T-helper 1 cell treated with Interleukin-12 subunit alpha and Interleukin-12 subunit beta and Interleukin-4 antibody, amounts not matched to agents 30 ng/mL and 1 ng/mL, for 36 hours (primary cell): ENCODE measurements around the gene TFEB. TPM values are rescaled to one million over a fixed set of nuclear protein-coding genes. Genes with fewer than 3 reads are reported as not detected.

ENCODE experiments used
- intact Hi-C: fragments of 100-400 bp; cut with micrococcal nuclease; formaldehyde crosslinking; loops from one replicate; pipeline ENCODE4 v1.15.1; 2024
- total RNA-seq: library from RNA; stranded (reverse); gene quantifications from 2 replicates; pipeline ENCODE4 v1.2.3, GENCODE V29; 2022

Gene TFEB
- total RNA-seq, 1 donor from 2014 or later, result 22.1 TPM

DNA sequence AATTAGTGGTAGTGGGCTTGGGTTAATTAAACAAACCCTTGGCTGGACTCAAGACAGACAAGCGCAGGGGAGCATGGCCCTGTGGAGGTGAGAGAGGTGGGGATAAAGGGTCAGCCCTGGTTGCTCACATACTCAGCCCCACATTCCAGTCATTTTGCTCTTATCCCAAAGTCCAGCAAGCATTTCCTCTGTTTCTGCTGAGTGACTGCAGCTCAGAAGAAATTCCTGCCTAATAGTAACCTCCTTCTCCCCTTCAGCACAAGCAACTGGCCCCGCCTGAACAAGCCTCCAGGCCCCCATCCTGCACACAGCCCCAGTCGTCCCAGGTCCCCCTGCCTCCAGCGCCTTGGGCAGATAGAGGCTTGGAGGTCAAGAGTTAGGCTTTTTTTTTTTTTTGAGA, 3.6 kb upstream of the TFEB start:
- intact Hi-C loops, result loop anchor here (10.0 kb wide), 1 partner anchor 716 kb away; the partner anchor contains the start of gene TRERF1

DNA sequence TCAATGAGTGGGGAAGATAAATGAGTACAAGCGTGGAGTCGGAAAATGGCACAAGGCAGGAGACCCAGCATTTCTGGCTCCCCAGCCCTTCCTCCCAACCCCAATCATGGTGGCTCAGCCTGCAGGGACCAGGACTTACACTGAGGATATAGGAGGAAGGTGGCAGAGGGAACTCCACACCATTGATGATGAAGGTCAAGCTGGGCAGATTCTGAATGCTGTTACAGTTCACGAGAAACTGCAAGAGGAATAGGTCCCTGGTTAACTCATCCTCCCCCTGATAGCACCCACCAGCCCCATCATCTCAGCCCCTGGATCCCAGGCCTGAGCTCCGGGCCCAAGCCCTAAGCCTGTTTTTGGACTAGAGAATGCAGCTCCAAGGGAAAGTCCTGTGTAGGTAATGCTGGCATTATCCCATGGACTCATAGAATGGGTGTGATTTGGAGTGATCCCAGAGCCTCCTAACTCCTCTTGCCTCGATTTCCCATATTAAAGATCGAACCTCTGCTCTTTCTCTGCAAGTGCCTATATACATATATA, 2.3 kb upstream of the TFEB start:
- intact Hi-C loops, result loop anchor here (10.0 kb wide), 1 partner anchor 717 kb away; the partner anchor contains the start of gene TRERF1

DNA sequence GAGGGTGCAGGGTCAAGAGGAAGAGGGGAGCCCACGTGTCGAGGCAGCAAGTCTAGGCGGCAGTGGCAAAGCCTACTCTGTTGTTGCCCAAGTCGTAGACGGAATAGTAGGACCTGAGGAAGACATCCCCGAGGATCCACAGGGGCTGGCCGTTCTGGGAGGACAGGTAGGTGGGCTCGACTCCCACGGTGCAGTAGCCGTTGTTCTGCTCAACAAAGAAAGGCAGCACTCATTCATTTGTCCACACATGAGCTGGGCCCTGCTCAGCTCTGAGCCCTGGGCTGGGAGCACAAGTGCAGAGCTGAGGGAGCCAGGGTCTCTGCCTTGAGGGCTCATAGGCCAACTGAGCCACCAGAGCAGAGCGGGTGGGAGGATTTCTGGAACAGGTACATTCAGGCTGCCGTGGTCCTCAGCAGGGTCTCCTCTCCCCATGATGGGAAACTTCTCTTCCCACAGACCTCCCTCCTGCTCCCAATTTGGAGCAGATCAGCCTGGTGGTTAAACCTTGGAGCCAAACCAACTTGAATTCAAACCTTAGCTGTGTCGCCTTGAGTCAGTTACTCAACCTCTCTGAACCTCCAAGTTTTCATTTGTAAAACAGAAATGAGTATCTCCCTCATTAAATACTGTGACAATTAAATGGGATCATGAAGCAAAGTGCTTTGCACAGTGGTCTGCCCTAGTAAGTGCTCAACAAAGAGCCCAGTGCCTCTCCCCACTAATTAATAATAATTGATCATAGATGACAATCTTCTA, 1.6 kb upstream of the TFEB start:
- intact Hi-C loops, result loop anchor here (10.0 kb wide), 1 partner anchor 718 kb away; the partner anchor contains the start of gene TRERF1

DNA sequence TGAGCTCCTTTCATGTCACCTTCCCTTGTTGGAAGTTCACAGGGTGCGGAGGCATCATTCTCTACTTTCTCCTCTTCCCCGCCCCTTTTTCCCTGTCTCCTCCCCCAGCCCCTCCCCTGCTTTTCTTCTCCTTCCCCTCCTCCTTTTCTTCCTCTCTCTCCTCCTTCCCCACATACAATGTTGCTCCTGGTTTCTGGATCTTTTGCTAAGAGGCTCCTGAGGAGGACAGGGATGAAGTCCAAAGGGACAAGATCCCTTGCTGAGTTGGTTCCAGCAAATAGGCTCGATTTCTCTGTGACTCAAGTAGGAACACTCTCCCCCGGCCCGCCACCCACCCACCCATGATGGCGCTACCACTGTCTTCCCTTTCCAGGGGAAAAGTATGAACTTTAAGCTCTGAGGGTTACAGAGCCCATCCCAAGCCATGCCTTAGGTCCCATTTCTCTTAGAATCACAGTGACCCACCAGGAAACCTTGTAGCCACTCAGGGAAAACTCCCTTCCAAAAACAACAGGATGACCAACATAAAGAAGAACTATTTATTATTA, 852 bp upstream of the TFEB start:
- intact Hi-C loops, result loop anchor here (10.0 kb wide), 1 partner anchor 719 kb away; the partner anchor contains the start of gene TRERF1

DNA sequence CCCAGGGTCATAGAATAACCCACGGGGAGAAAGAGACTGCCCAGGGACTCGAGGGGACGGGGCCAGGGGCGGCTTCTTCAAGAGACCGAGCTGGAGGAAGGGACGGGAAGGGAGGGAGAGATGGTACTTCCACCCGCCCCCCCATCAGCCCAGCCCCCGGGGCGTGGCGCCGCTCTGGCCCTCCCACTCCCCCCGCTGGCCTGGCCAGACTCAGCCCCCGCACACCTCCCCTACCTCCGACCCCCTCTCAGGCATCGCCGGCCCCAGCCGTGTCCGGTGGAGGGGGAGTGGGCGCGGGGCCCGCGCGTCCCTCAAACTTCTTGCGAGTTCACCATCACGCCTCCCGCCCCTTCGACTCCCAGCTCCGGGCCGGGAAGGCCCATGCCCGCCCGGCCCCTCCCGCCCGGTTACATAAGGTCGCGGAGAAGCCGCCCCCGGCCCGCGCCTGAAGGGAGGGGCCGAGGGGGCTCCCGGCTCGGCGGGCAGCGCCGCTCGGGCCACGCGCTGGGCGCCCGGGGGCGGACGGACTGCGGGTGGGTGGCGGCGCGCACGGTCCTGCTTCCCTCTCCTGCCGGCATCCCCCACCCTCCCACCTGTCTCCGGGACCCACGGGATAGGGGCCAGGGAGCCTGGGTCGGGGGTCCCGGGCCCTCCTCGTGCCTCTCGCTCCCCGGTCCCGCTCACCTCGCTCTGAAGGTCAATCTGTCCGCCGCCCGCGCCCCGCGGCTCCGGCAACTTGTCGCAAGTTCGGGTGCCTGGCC, 562 bp downstream of the TFEB start:
- intact Hi-C loops, result loop anchor here (1.0 to 10.0 kb wide), 17 partner anchors 28 to 1324 kb away; partner anchors contain the start of genes BYSL, CCND3, FOXP4 and KLC4

DNA sequence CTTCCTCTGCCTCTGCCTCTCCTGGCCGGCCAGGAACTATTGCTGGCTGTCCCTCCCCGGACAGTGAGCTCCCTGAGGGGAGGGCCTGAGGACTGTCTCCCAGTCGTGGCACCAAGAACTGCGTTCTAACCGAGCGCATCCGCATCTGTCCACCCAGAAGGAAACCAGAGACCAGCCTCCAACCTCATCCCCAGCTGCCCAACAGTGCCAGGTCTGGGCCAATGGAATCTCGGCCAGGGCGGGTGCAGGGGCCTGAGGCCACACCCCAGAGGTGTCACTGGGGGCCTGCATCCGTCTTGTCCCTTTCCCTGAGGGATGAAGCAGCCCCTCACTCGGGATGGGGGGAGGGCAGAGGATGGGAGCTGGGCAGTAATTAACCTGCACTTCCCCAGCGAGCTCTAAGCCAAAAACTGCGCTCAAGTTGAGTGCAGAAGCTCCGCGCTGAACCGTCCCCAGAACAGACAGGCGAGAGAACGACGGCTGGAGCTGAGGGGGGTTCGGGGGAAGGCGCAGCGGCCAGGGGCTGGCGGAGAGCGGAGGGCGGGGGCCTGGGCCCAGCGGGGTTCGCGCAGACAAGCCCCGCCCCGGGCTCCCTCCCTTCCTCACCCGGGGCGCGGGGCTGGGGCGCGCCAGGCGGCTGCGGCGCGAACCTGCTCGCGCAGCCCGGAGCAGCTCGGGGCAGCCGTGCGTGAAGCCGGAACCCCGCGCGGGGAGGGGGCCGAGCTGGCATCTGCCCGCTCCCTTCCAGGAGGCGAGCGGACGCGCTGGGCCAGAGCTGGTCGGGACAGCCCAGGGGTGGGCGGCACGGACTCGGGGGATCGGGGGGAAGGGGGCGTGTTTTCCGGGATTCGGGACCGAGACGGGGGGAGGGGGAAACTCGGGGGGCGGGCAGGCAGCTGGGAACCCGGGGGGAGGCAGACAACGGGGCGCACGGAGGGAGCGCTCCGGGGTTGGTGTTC, 1.4 kb downstream of the TFEB start:
- intact Hi-C loops, result loop anchor here (2.0 to 10.0 kb wide), 3 partner anchors 202 to 721 kb away; partner anchors contain the start of genes CCND3 and TRERF1

DNA sequence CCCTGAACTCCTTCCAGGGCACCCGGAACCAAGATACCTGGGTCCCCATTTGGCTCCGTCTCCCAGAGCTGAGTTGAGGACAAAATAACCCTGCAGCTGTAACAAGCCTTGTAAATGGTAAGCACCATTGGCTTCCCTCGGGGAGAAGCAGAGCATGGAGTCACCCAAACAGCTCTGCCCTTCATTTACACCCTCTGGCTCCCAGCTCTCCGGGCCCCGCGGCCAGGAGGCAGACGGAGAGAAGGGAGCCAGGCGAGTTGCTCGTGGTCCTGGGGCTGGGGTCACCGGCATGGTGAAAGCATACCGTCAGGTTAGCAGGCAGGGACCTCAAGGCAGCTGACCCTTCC, 2.1 kb downstream of the TFEB start:
- intact Hi-C loops, result loop anchor here (5.0 to 10.0 kb wide), 2 partner anchors 201 to 721 kb away; partner anchors contain the start of gene TRERF1

DNA sequence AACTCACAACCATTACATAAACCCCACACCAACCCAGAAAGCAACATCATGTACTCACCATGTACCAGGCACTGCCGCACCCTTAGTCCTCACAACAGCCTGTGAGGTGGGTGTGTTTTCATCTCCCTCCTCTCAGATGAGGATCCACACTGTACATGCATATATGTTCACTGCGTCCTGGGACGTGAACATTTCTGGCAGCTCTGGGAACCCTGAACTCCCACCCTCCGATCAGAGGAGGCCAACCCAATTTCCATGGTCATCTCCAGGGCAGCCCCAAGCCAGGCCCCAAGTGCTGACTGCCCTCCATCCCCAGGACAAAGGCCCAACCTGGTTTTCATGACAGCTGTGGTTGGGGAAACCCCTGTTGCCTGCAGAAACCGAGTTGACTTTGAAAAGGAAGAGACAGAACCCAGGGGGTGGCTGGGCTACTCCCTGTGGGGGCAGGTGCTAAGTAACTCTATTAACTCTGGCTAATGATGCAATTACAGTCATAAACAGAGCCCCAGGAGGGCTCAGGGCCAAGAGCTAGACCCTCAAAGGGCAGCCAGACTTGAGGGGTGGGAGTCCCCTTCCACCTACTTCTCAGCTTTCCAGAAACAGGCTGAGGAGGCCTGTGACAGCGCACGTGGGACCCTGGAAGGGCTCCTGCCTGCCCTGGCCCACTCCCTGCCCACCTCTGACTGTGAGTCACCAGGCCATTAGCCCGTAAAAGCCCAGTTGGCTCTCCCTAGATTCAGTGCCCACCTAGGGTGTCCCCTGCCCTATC, 2.6 kb downstream of the TFEB start:
- intact Hi-C loops, result loop anchor here (5.0 to 10.0 kb wide), 2 partner anchors 200 to 722 kb away; partner anchors contain the start of gene TRERF1

DNA sequence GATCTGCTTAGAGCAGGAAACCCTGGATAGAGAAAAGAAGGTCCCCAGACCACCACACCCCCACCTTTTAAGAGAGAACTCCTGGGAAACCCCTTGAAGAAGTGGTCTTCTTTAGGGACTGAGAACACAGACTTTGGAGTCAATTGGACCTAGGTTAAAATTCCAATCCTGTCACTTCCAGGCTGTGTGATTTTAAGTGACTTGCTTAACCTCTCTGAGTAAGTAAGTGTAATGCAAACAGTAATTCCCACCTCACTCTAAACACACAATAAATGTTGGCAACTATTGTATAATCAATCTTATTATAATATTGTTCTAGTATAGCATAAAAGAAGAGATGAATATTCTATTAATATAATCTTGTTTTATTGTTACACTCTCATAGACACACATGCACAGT, 3.3 kb downstream of the TFEB start:
- intact Hi-C loops, result loop anchor here (5.0 to 10.0 kb wide), 2 partner anchors 200 to 723 kb away; partner anchors contain the start of gene TRERF1

DNA sequence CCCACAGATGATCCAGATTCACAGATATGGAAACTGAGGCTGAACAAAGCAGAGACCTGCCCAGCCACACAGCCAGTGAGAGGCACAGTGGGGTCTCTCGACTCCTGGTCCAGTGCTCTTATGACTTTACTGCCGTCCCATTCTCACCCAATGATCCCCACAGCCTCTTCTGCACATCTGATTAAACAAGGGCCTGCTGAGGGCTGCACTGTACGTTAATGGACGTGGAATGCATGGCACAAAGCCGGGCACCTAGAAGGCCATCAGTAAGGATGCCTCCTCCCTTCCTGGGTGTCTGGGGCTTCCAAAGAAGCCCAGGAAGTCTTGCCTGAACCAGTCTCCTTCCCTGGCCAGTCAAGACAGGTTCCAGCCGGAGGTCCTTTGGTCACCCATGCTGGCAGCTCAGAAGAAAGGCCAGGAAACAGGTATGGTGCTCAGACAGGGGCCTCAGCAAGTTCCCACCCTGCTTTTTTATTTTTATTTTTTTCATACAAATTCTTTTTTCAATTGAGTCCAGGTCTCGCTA, 3.8 kb downstream of the TFEB start:
- intact Hi-C loops, result loop anchor here (5.0 to 10.0 kb wide), 2 partner anchors 199 to 723 kb away; partner anchors contain the start of gene TRERF1

DNA sequence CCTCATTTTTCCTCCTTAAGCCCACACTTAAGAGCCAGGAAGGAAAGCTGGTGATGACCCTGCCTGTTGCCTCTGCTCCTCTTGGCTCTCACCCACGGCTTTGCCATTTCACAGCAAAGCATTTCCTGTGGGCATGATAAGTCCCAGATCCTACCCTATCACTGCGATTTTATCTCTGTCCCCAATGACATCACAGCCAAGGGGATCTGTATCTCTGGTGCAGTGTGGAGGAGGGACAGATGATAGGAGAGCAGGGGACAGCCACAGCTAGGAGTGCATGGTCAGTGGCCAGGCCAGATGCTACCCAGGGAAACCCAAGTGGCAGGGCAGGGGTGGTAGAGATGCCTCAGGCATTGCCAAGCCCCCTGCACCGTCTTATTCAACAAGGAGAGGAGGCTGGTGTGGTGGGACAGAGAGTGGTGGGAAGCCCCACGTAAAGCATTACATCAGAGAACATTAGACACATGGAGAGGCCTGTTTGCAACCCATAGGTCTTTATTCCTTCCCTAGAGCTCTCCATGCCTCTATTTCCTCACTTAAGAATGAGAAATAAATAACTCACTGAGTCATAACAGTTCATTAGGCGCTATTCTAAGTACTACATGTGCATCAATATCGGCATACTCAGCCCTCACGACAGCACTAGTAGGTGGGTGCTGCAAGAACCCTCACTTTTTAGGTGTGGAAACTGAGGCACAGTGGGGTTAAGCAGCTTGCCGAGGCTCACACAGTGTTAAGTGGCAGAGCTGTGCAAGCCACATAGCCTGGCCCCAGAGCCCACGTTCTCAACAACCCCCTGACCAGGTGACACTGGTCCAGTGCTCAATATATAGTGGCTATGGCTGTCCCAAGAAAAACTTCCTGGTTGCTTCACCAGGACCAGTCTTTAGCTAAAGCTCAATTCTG, 4.6 kb downstream of the TFEB start:
- intact Hi-C loops, result loop anchor here (5.0 to 10.0 kb wide), 2 partner anchors 198 to 724 kb away; partner anchors contain the start of gene TRERF1

DNA sequence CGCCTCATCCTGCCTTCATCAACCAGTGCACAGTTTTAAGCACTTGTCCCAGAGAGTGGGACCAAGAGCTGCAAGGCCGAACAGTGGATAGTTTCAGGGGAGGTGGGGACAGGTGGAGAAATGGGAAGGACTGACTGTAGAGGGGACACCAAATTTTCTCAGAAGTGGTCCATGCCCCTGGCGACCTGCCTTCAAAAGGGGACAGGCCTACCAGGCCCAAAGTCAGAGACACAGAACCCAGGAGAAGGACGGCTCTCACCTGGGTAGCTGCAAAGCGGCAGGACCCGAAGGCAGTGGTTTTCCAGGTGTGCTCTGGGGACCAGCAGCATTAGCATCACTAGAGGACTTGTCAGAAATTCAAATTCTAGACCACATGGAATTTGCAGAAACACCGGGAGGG, 5.8 kb downstream of the TFEB start:
- intact Hi-C loops, result loop anchor here (5.0 to 10.0 kb wide), 2 partner anchors 197 to 725 kb away; partner anchors contain the start of gene TRERF1

DNA sequence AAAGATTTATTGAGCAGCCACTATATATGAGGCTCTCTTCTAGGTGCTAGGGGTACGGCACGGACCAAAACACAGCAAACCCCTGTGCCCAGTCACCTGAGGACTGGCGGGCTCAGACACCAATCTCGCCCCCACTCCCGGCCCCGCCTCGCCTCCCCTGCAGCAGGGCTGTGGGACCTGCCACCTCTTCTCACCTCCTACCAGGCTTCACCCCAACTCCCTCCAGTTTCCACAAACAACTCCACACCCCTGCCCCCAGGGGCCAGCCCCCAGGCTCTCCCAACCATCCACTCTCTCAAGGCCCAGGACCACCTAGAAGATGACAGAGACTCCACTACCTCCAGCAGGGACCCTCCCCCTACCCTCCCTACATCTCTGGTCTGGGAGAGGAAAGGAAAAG, 6.5 kb downstream of the TFEB start:
- intact Hi-C loops, result no loop called here

DNA sequence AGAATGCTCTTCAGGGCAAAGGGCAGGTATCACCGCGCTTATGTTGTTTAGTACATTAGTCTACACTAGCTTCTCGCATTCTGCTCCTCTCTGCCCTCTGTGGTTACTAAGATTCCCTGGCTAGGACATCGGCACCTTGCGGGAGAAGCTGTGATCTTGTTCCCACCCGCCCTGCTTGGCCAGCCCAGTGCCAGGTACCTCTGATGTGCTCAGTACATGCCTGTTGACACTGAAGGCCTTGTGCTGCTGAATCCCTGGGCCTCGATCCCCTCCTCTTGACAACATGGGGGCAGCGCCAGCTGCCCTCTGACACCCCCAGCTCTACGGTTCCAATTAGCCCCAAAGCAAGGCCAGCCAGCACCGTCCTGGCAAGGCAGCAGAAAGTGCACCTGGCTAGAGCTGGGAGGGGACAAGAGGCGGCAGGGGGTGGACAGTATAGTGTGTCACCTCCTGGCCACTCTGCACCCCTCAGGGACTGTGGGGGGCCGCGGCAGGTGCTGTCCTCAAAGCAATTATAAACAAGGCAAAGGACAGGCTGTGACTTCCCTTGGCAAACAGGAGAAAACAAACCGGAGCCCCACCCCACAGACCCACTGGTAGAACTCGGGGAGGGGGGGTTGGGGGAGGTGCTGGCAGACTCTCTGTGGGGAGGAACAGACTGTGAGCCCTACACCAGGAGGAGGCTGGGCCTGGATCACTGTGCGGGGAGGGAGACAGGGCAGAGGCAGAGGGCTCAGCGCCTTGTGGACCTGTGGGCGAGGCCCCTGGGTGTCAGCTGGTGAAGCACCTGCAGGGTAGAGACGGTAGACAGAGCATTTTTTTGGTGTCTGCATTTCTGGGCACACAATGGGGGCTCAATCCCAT, 7.1 kb downstream of the TFEB start:
- intact Hi-C loops, result no loop called here

DNA sequence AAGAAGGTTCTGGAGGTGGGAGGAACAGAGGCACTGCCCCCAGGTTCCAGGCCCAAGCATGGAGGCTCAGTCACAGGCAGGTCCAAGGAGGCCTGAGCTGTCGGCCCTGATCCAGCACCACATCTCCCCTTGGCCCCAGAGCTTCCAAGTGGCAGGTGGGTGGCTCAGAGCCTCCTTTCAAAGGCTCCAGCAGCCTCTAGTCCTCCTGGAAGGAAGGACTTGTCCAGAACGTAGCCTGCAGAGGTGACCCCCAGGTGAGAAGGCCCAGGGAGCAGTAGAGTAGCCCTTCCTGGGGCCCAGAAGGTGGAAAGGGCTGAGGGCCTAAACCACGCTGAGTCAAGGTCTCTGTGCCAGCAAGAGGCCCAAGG, 7.7 kb downstream of the TFEB start:
- intact Hi-C loops, result no loop called here

DNA sequence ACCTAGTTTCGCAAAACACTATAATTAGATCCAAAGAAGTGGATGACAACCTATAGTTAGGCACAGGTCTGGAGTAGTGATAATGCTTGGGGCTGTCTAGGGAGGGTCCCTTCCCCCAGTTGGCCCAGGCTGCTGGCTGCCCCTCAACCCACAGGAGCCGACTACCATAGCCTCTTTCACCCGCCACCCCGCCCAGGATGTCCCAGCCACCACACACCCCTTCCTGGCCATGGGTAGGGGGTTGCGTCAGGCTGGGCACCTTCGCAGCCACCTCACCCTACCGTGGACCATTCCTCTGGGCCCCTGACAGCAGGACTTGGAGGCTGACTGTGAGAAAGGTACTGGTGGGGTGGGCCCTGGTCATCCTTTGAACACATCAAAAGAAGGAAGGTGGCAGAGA, 8.5 kb downstream of the TFEB start:
- intact Hi-C loops, result no loop called here
